GM12891 (cell line): ENCODE results near the gene ARL2.
"Not testable (repeated sequence)": the region's sequence is repeated elsewhere in the genome, so short reads cannot be mapped to it uniquely, and the experiment has no call there.

Experiments
- DNase-seq: peaks from one replicate; pipeline ENCODE4 v3.0.0; 2011; ENCODE audit warnings: low spot score; ENCODE audit not compliant: insufficient read length
- FAIRE-seq: peaks from 2 replicates; lab custom pipeline; 2011; peaks lifted over from hg19 to GRCh38; lab: Jason Lieb, UNC
- PAX5 ChIP-seq: IDR thresholded peaks from 2 replicates; pipeline ENCODE4 v1.6.1; 2011; ENCODE audit warnings: low read length, moderate library complexity, mild to moderate bottlenecking; ENCODE audit not compliant: insufficient read depth, severe bottlenecking
- POLR2A ChIP-seq: IDR thresholded peaks from 2 replicates; pipeline ENCODE4 v1.6.1; 2011; ENCODE audit warnings: low read depth, low read length, control low read depth
- POLR2AphosphoS5 ChIP-seq: IDR thresholded peaks from 2 replicates; pipeline ENCODE4 v1.6.1; 2011; ENCODE audit warnings: low read depth, low read length, control low read depth
- POU2F2 ChIP-seq: IDR thresholded peaks from 2 replicates; pipeline ENCODE4 v1.6.1; 2011; ENCODE audit warnings: low read depth, mild to moderate bottlenecking, control low read depth, low read length, moderate library complexity
- SPI1 ChIP-seq: IDR thresholded peaks from 2 replicates; pipeline ENCODE4 v1.6.1; 2011; ENCODE audit warnings: low read depth, low read length, control low read depth
- TAF1 ChIP-seq: IDR thresholded peaks from 2 replicates; pipeline ENCODE4 v1.6.1; 2011; ENCODE audit warnings: low read depth, low read length, control low read depth

Gene ARL2

GRCh38 chr11:65021003-65021402 lies 7.0 kb downstream of the ARL2 start:
- FAIRE-seq (no peak), DNase-seq (no peak)
- TF ChIP-seq POLR2AphosphoS5 (no peak), PAX5 (no peak), SPI1 (no peak), POLR2A (no peak), POU2F2 (no peak), TAF1 (no peak)

DNA sequence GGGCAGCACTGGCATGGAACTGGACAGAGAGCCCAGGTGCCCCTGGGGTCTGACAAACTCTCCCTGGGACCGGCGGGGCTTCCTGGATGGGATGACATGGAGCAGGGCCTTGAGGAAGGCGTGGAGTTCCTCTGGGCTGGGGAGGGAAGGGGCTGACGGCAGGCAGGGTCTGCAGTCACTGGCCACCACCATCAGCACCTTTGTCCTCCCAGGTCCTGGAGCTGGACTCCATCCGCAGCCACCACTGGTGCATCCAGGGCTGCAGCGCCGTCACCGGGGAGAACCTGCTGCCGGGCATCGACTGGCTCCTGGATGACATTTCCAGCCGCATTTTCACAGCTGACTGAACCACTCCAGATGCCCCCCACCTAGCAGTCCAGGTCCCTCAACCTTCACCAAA lies 7.5 kb downstream of the ARL2 start:
- TF ChIP-seq PAX5: no peak
- TF ChIP-seq SPI1: no peak
- TF ChIP-seq POLR2AphosphoS5: no peak
- no peak for TF ChIP-seq POLR2A
- no peak for TF ChIP-seq TAF1
- TF ChIP-seq POU2F2: no peak
- no peak for FAIRE-seq
- DNase-seq: no peak

DNA sequence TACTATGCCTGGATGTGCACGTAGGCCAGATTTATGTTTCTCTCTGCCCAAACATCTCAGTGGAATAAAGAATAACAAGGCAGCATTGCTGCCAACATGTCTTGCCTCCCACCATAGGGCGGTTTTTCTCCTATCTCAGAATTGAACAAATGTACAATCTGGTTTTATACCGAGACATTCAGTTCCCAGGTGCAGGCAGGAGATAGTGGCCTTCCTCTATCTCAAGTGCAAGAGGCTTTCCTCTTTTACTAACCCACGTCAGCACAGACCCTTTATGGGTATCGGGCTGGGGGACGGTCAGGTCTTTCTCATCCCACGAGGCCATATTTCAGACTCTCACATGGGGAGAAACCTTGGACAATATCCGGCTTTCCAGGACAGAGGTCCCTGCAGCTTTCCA lies 9.5 kb downstream of the ARL2 start:
- not testable (repeated sequence) for DNase-seq, FAIRE-seq

GRCh38 chr11:65026810-65027209 lies 12.8 kb downstream of the ARL2 start:
- no peak for FAIRE-seq
- no peak for TF ChIP-seq POLR2A
- no peak for TF ChIP-seq TAF1
- no peak for TF ChIP-seq POLR2AphosphoS5
- DNase-seq: no peak

- TF ChIP-seq POLR2A: 0 out of 2 replicates have a peak, but pooled peaks have one; percentile 33
- no peak; the same call in 1 of the 2 replicates for TF ChIP-seq POU2F2
- peak; percentile 71 for FAIRE-seq
Observed at GRCh38 chr11:65027213-65028067, 13.5 kb downstream of the ARL2 start, which contains the start of gene SNX15. SNX15 (plus strand) TSS chr11:65027439; CDS start chr11:65027538, 99 bp downstream.

GRCh38 chr11:65032216-65032615 lies 18.3 kb downstream of the ARL2 start:
- DNase-seq (no peak), FAIRE-seq (no peak)
- TF ChIP-seq POU2F2: no peak
- TF ChIP-seq POLR2A: no peak
- TF ChIP-seq SPI1: no peak
- TF ChIP-seq TAF1: no peak
- TF ChIP-seq PAX5: no peak
- no peak for TF ChIP-seq POLR2AphosphoS5

More at GRCh38 chr11:65027213-65028067, 13.5 kb downstream of the ARL2 start, which contains the start of gene SNX15:
- DNase-seq: peak; percentile 90

GRCh38 chr11:65034423-65034822 lies 20.5 kb downstream of the ARL2 start:
- no peak for DNase-seq

GRCh38 chr11:65035579-65035978 lies 21.6 kb downstream of the ARL2 start:
- FAIRE-seq (no peak), DNase-seq (no peak)
- TF ChIP-seq POU2F2: no peak
- TF ChIP-seq TAF1: no peak
- TF ChIP-seq PAX5: no peak
- no peak for TF ChIP-seq POLR2AphosphoS5
- TF ChIP-seq SPI1: no peak
- no peak for TF ChIP-seq POLR2A

More at GRCh38 chr11:65034423-65034822, 20.5 kb downstream of the ARL2 start:
- TF ChIP-seq POLR2AphosphoS5 (no peak), PAX5 (no peak), SPI1 (no peak), POU2F2 (no peak), TAF1 (no peak), POLR2A (no peak)
- FAIRE-seq: no peak

- DNase-seq (no peak), FAIRE-seq (no peak)
- TF ChIP-seq POLR2A (no peak), POU2F2 (no peak), TAF1 (no peak), PAX5 (no peak), POLR2AphosphoS5 (no peak), SPI1 (no peak)
Observed at GRCh38 chr11:65036931-65037330, 23.0 kb downstream of the ARL2 start.

DNA sequence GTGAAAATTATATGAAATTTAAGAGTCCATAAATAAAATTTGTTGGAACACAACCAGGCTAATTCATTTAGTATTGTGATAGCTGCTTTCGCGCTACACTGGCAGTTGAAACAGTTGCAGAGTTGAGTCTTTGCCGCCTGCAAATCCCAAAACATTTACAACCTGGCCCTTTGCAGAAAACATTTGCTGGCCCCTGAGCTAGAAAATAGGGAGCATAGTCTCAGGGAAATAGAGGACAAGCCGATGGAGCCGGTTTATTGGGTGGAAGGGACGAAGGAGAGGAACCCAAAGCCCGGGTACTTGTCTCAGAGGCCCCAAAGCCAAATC lies 26.5 kb downstream of the ARL2 start:
- FAIRE-seq: no peak
- TF ChIP-seq POU2F2 (0 out of 2 replicates have a peak, but pooled peaks have one; percentile 27), POLR2AphosphoS5 (no peak), PAX5 (no peak), TAF1 (no peak)
- DNase-seq: no peak

GRCh38 chr11:65040847-65041622 lies 27.1 kb downstream of the ARL2 start, which contains the start of gene SAC3D1:
SAC3D1 (plus strand) TSS chr11:65041210; CDS start chr11:65041293, 83 bp downstream.
- peak; percentile 97 for DNase-seq
- 0 out of 2 replicates have a peak, but pooled peaks have one; percentile 26 for TF ChIP-seq TAF1
- no peak for TF ChIP-seq SPI1
- no peak; the same call in 1 of the 2 replicates for TF ChIP-seq POLR2A
- TF ChIP-seq POU2F2: no peak
- TF ChIP-seq POLR2AphosphoS5: no peak
- peak; percentile 3 for TF ChIP-seq PAX5
- peak; percentile 99 for FAIRE-seq
